Psoas muscle (tissue), 8 donors: Measurements from ENCODE around the gene ATRAID. TPM values are rescaled to one million over a fixed set of nuclear protein-coding genes. Genes with fewer than 3 reads are reported as not detected.
"Not testable (repeated sequence)": the region's sequence is repeated elsewhere in the genome, so short reads cannot be mapped to it uniquely, and the experiment has no call there.

Experiments
- ATAC-seq, 4 donors: fragments of 200-7000 bp; cut with Tn5 transposase; one replicate each; pipeline ENCODE4 v1.9.1; 2020; ENCODE audit warnings: moderate library complexity in 3 of 4, mild to moderate bottlenecking in 2 of 4
- DNase-seq, 2 donors: peaks; one replicate each; pipeline ENCODE4 v3.0.0-alpha.2; 2020
- H3K27ac ChIP-seq: fragments of 200-600 bp; one replicate; pipeline ENCODE4 v1.8.0; 2022
- H3K27me3 ChIP-seq, 3 donors: fragments of 200-600 bp in 1 of 3; one replicate each; pipeline versions ENCODE4 v1.6.1 to v1.8.0; 2013 to 2022; ENCODE audit warnings: low read length in 2 of 3, mild to moderate bottlenecking in 2 of 3, moderate library complexity in 1 of 3; ENCODE audit not compliant: insufficient read depth in 3 of 3
- H3K36me3 ChIP-seq, 2 donors: fragments of 200-600 bp in 1 of 2; one replicate each; pipeline versions ENCODE4 v1.6.1 to v1.8.0; 2013 to 2022; ENCODE audit warnings: low read depth in 1 of 2, mild to moderate bottlenecking in 1 of 2, moderate library complexity in 1 of 2; ENCODE audit not compliant: insufficient read depth in 1 of 2
- H3K4me1 ChIP-seq: fragments of 200-600 bp; one replicate; pipeline ENCODE4 v1.8.0; 2022
- H3K4me3 ChIP-seq: fragments of 200-600 bp; one replicate; pipeline ENCODE4 v1.8.0; 2022; ENCODE audit warnings: mild to moderate bottlenecking
- H3K9me3 ChIP-seq: fragments of 200-600 bp; one replicate; pipeline ENCODE4 v1.8.0; 2022
- CTCF ChIP-seq: fragments of 200-600 bp; IDR thresholded peaks from one replicate; pipeline ENCODE4 v1.8.0; 2022; ENCODE audit warnings: antibody characterized with exemption
- WGBS, 3 donors: extraction: QIAGEN DNeasy Blood & Tissue Kit; methylation state at CpG; one replicate each; pipeline versions ENCODE4 v1.1.6 to v1.1.7; 2013; 5-methylcytosine and 5-hydroxymethylcytosine counted together
- intact Hi-C, 2 donors: fragments of 100-400 bp; cut with DNase I; formaldehyde crosslinking; loops; one replicate each; pipeline versions ENCODE4 v1.11.0 to v1.14.2; 2022
- polyA plus RNA-seq, 3 donors: library from polyadenylated mRNA; stranded (reverse); fragments of 200-250 nt; gene quantifications; one replicate each; pipeline ENCODE4 v1.2.3, GENCODE V29; 2013
- total RNA-seq, 4 donors: library from RNA; stranded (reverse); fragmentation: NEBNext Ultra II Directional in 2 of 4; extraction: Animal tissue kit (Norgen Biotek cat#: 25700) in 2 of 4; gene quantifications; one replicate each; pipeline versions ENCODE4 v1.2.1 to v1.2.4, GENCODE V29; 2021 to 2023
- donor health status: healthy with polysubstance abuse.
- donor health status: DM: no; HTN: no; CAD: no; lungs with moderate emphysema.
- donor health status: Bipolar disorder and iron deficiency.
- donor health status: healthy.
- donor health status: DM: yes; HTN: yes; CAD: no.
- donor health status: DM: no; HTN: no; CAD: no.
- donor health status: DM: no; HTN: no; CAD: no.
- donor health status: DM: yes; HTN: yes; CAD: no.

ATRAID gene
- total and polyA plus RNA-seq, 7 donors, result 87.1 to 188 (median 101) TPM

DNA sequence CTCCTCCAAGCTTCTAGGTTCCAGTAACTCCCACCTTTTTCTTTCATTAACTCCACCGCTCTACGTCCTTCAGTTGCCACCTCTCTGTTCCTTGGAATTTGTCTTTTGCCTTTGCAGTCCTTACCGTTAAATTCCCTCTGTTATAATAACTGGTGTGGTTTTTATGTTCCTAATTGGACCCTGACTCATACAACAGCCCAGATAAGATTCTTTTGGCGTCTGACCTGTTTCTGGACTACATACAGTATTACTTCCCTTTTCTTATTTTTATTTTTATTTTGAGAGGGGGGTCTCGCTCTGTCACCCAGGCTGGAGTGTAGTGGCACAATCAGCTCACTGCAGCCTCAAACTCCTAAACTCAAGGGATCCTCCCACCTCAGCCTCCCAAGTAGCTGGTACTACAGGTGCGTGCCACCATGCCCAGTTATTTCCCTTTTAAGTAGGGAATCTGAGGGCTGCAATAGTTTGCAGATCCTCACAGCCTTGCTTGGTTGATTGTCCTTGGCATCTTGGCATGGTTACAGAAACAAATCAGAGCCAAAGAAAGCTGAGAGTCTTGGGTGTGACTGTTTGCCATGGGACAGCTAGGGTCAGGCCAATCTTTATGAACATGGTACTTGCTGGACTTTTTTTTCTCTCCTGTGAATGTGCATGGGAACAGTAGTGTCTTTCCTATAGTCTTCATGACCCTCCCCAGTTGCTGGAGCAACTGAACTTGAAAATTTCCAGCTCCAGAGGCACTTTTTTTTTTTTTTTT is 41.1 kb upstream of the ATRAID start:
- peak in 3 of 4 donors; percentile 39 to 78 (median 66) for ATAC-seq
- DNase-seq, result no peak
- Histone ChIP-seq H3K4me3 (no peak overlapping the region), H3K36me3 (no peaks in the 10 kb centered on the region), H3K4me1 (no peaks in the 10 kb centered on the region), H3K27ac (no peak overlapping the region), H3K9me3 (no peaks in the 10 kb centered on the region), H3K27me3 (peaks cover 0 to 9% (median 0%) of the 10 kb centered on the region in 3 donors)
- no peak for TF ChIP-seq CTCF
- 78 to 86% (median 85%) methylated on average over 6 of the region's 6 CpGs for WGBS, 3 donors
- intact Hi-C loops, result no loop called here

DNA sequence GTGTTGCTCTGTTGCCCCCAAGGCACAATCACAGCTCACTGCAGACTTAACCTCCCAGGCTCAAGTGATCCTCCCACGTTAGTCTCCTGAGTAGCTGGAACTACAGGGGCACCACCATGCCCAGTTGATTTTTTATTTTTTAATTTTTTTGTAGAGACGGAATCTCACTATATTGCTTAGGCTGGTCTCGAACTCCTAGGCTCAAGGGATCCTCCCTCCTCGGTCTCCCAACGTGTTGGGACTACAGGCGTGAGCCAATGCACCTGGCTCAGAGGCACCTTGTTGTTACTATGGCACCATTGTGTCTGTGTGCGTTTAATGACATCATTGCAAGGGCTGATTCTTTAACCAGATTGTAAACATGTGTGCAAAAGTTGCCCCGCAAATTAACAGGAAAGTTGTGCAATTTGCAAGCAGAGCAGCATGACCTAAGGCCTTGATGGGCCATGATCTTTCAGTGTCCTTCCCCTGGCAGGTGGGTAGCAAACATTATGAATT is 40.4 kb upstream of the ATRAID start:
- Histone ChIP-seq H3K27ac (no peak overlapping the region), H3K4me1 (no peaks in the 10 kb centered on the region), H3K4me3 (no peak overlapping the region), H3K27me3 (peaks cover 0 to 9% (median 0%) of the 10 kb centered on the region in 3 donors), H3K36me3 (no peaks in the 10 kb centered on the region), H3K9me3 (no peaks in the 10 kb centered on the region)
- intact Hi-C loops, result no loop called here
- WGBS, 3 donors, result 76 to 79% (median 77%) methylated on average over 8 of the region's 8 CpGs
- TF ChIP-seq CTCF, result no peak
- DNase-seq, result no peak
- ATAC-seq, result no peak

GRCh38 chr2:27174638-27175037 is 37.2 kb upstream of the ATRAID start:
- ATAC-seq (no peak), DNase-seq (no peak)
- Histone ChIP-seq H3K9me3 (no peaks in the 10 kb centered on the region), H3K36me3 (no peaks in the 10 kb centered on the region), H3K27me3 (peaks cover 0 to 12% (median 0%) of the 10 kb centered on the region in 3 donors), H3K4me1 (no peaks in the 10 kb centered on the region), H3K4me3 (no peak overlapping the region), H3K27ac (no peak overlapping the region)
- intact Hi-C loops, result loop anchor here in 1 of 2 donors (5.0 kb wide), 1 partner anchor 32 kb away; no protein-coding TSS in a partner anchor
- TF ChIP-seq CTCF, result no peak
- 68 to 71% (median 68%) methylated on average over 6 of the region's 6 CpGs for WGBS, 3 donors

DNA sequence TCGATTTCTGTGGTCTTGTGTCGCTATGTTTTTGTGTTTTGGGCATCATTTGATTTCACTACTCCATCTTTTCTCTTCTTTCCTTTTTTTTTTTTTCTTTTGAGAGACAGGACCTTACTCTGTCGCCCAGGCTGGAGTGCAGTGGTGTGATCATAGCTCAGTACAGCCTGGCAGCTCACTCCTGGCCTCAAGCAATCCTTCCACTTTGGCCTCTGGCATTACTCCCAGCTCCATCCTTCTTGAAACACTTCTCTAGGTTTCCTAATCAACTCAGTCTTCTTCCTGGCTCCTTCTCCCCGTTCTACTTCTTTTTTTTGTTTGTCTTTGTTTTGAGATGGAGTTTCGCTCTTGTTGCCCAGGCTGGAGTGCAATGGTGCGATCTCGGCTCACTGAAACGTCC is 36.5 kb upstream of the ATRAID start:
- no peak for ATAC-seq
- H3K4me1 ChIP-seq, result no peaks in the 10 kb centered on the region
- no peak overlapping the region for H3K27ac ChIP-seq
- no peaks in the 10 kb centered on the region for H3K36me3 ChIP-seq
- peaks cover 0 to 12% (median 0%) of the 10 kb centered on the region in 3 donors for H3K27me3 ChIP-seq
- no peak overlapping the region for H3K4me3 ChIP-seq
- no peak for TF ChIP-seq CTCF
- H3K9me3 ChIP-seq, result no peaks in the 10 kb centered on the region
- 73 to 76% (median 76%) methylated on average over 8 of the region's 8 CpGs for WGBS, 3 donors
- intact Hi-C loops, result loop anchor here in 1 of 2 donors (5.0 kb wide), 1 partner anchor 33 kb away; no protein-coding TSS in a partner anchor
- DNase-seq, result no peak

- not testable (repeated sequence) for ATAC-seq, H3K4me3 ChIP-seq, H3K27ac ChIP-seq, H3K36me3 ChIP-seq, DNase-seq, H3K4me1 ChIP-seq, H3K9me3 ChIP-seq
- 89 to 90% (median 90%) methylated on average over 4 of the region's 4 CpGs for WGBS, 3 donors
- intact Hi-C loops, result loop anchor here in 1 of 2 donors (5.0 kb wide), 1 partner anchor 33 kb away; no protein-coding TSS in a partner anchor
- peaks cover 0 to 12% (median 0%) of the 10 kb centered on the region in 3 donors for H3K27me3 ChIP-seq
Measured at GRCh38 chr2:27175781-27176180, 36.1 kb upstream of the ATRAID start.
